Loucy (cell line): ENCODE results near the gene AADAC.

ENCODE experiments used
- CTCF ChIP-seq: fragments of 200-600 bp; sonication (generic); conservative IDR thresholded peaks from 2 replicates; pipeline ENCODE4 v1.5.1; 2014; ENCODE audit warnings: mild to moderate bottlenecking, antibody characterized with exemption, low read length
- EZH2phosphoT487 ChIP-seq: fragments of 200-600 bp; IDR thresholded peaks from 2 replicates; pipeline ENCODE4 v1.6.1; 2018; ENCODE audit warnings: antibody characterized with exemption, mild to moderate bottlenecking, moderate library complexity, borderline replicate concordance

GRCh38 chr3:151800431-151800830 lies 13.5 kb upstream of the AADAC start:
- TF ChIP-seq CTCF (no peak), EZH2phosphoT487 (no peak)
